NCI-H526 treated with DMSO at 0.1 percent for 48 hours (cell line): ENCODE data around the gene TMOD3.

Experiments
- DNase-seq: peaks from one replicate; lab custom pipeline; 2025; lab: John Stamatoyannopoulos, UW

The TMOD3 gene

DNA sequence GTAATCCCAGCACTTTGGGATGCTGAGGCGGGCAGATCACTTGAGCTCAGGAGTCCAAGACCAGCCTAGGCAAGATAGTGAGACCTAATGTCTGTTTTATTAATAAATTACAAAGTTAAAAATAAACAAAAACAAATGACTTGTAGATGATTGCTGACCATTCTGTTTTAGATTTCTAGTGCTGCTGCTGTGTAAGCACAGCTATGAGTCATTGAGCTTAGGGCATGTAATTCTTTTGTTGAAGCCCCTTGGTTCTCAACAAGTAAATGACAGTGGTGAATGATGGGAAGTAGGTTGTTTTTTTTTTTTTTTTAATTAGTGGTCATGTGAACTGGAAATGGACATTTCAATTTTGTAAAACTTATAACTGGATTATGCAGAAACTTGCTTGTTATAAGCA is 78.9 kb downstream of the TMOD3 start:
- no peak for DNase-seq

- no peak for DNase-seq
Measured at GRCh38 chr15:51909584-51909983, 80.1 kb downstream of the TMOD3 start.

DNA sequence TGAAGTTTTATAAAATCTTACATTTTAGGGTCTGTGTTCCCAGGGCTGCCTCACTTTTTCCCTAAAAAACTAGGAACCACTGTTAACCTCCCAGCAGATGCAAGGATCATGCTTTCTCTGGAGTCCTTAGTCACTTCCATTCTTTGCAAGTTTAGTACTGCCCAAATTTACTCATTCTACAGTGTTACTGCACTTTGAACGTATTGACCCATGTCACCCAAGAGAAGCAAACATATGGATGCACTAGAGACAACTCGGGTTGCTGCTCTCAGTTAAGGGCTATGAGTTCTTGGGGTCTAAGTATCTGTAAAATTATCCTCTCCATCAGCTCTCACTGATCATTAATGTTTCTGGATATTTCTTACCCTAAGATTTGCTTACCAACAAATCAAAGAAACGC is 83.1 kb downstream of the TMOD3 start:
- DNase-seq, result no peak

GRCh38 chr15:51917493-51917892 is 88.0 kb downstream of the TMOD3 start:
- DNase-seq, result no peak

- DNase-seq, result no peak
Measured at GRCh38 chr15:51924156-51925068, 95.0 kb downstream of the TMOD3 start.

GRCh38 chr15:51926809-51927208 is 97.4 kb downstream of the TMOD3 start:
- no peak for DNase-seq

- no peak for DNase-seq
Measured at GRCh38 chr15:51931016-51931415, 101.6 kb downstream of the TMOD3 start.

DNA sequence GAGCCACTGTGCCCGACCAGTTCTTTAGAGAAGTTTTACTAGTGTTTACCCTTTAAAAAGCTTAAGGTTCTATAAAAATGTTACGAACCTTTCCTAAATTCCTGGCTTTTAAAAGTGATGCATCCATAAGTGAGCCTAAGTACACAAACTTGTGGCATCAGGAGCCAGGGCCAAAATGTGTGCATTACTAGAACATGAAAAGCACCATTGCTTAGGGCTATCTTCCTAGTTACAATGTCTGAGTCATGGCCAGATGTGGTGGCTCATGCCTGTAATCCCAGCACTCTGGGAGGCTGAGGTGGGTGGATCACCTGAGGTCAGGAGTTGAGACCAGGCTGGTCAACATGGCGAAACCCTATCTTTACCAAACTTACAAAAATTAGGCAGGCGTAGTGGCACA is 102.2 kb downstream of the TMOD3 start:
- DNase-seq, result no peak

- DNase-seq, result no peak
Measured at GRCh38 chr15:51932161-51932560, 102.7 kb downstream of the TMOD3 start.

DNA sequence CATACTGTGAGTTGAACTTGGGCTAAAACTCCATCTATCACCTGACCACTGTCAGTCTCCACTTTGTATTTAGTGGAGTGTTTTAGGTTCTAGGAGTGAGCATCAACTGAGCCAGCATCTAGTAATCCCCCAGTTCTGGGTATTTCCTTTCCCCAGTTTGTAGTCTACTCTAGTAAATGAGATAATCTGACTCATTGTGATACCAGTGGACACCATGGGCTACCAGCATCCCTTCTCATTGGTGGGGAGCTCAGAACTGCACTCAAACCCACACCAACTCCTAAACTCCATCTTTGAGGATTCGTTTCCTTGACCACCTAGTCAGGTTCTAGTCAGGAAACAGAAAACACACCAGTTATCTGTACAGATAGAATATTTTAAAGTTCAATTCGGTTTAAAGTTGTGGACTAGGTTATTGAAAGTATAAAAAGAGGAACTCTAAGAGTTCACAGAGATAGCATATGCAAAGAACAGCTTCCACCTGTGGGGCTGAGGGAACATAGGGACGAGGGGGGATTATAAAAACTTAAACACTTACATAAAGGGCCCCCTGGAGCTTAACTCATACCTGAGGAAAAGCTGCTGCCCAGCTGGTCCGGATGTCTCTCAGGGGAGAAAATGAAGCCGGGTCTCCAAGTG is 106.1 kb downstream of the TMOD3 start:
- DNase-seq, result no peak

GRCh38 chr15:51936105-51936478 is 106.6 kb downstream of the TMOD3 start:
- DNase-seq, result no peak

- DNase-seq, result no peak
Measured at GRCh38 chr15:51938286-51938685, 108.8 kb downstream of the TMOD3 start.

GRCh38 chr15:51939216-51939615 is 109.8 kb downstream of the TMOD3 start:
- no peak for DNase-seq

DNA sequence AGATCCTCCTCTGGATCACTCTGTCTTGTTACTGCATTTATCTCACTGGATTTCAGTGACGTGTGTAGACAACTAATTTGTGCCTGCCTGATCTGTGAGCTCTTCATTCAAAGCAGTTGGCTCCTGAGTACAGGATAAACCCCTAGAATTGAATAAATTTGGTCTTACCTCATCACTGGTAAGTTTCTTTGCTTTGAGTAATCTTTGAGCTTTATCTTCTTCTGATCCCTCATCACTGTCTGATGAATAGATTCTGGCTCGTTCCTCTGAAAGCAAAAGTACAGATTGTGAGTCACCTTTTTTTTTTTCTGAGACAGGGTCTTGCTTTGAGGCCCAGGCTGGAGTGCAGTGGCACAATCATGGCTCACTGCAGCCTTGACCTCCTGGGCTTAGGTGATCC is 117.7 kb downstream of the TMOD3 start:
- no peak for DNase-seq

DNA sequence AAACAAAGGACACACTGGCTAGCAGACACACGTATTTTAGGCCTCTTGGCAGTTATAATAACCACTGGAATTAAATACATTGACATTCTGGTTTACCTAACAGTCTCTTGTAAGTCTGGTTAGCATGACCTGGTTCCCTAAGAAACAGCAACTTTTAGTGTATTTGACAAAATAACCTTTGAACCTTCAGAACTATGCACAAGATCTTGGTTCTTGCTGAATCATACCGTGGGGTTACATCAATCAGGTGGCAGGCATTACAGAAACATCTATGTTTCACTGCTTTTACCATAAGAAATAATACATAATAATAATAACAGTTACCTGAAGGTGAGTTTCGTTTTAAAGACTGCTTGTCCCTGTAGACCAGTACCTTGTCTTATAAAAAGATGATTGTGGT is 123.4 kb downstream of the TMOD3 start:
- DNase-seq, result no peak

- no peak for DNase-seq
Measured at GRCh38 chr15:51955504-51955903, 126.1 kb downstream of the TMOD3 start.
